ENCODE measurements around the gene PLA2G15.

- TF ChIP-seq CTCF (IDR thresholded peaks at IDR 0.05; ENCODE audit: insufficient read depth, low read length) (no peak), POLR2AphosphoS5 (IDR thresholded peaks at IDR 0.05; ENCODE audit: low read depth) (no peak), GABPA (IDR thresholded peaks at IDR 0.05; ENCODE audit: low read depth) (no peak)
Measured at GRCh38 chr16:68233835-68234187, 11.4 kb upstream of the PLA2G15 start.
